ENCODE measurements around the gene FAM53B.

- TF ChIP-seq EP300 (IDR thresholded peaks at IDR 0.05) = no peak
- no peak for TF ChIP-seq CTCF (IDR thresholded peaks at IDR 0.05)
- TF ChIP-seq POLR2AphosphoS5 (IDR thresholded peaks at IDR 0.05) = no peak
- TF ChIP-seq POLR2A (IDR thresholded peaks at IDR 0.05; ENCODE audit: low read depth) = no peak
Observed at GRCh38 chr10:124663766-124664360, 80.3 kb downstream of the FAM53B start.

All from esophagus muscularis mucosa (tissue), 4 donors.